ENCODE data around the gene ELOVL3.

Gene ELOVL3

GRCh38 chr10:102235598-102235920 is 9.5 kb downstream of the ELOVL3 start:
- TF ChIP-seq CTCF (IDR thresholded peaks at IDR 0.05) = no peak
- no peak overlapping the region for H3K27ac ChIP-seq
- no peaks in the 10 kb centered on the region for H3K36me3 ChIP-seq
- peaks cover 0 to 18% (median 16%) of the 10 kb centered on the region in 4 donors for H3K4me1 ChIP-seq
- DNase-seq = no peak
- no peaks in the 10 kb centered on the region for H3K9me3 ChIP-seq
- intact Hi-C loops (cut with DNase I; ENCODE audit: low total_unique reads) = no loop called here
- no peak overlapping the region for H3K4me3 ChIP-seq
- peaks cover 3 to 49% of the 10 kb centered on the region in 2 donors for H3K27me3 ChIP-seq

- H3K27ac ChIP-seq = no peak overlapping the region
- H3K9me3 ChIP-seq = no peaks in the 10 kb centered on the region
- intact Hi-C loops (cut with DNase I; ENCODE audit: low total_unique reads) = no loop called here
- no peaks in the 10 kb centered on the region for H3K36me3 ChIP-seq
- H3K4me3 ChIP-seq = no peak overlapping the region
- no peak for TF ChIP-seq CTCF (IDR thresholded peaks at IDR 0.05)
- DNase-seq = no peak
- H3K4me1 ChIP-seq = peaks cover 0 to 18% (median 15%) of the 10 kb centered on the region in 4 donors
- H3K27me3 ChIP-seq = peaks cover 3 to 45% of the 10 kb centered on the region in 2 donors
These were observed 9.9 kb downstream of the ELOVL3 start for GRCh38 chr10:102236006-102236405.

GRCh38 chr10:102237711-102238252 is 11.7 kb downstream of the ELOVL3 start:
- no peak for DNase-seq
- Histone ChIP-seq H3K9me3 (no peaks in the 10 kb centered on the region), H3K4me3 (no peak overlapping the region), H3K27me3 (peaks cover 0 to 27% of the 10 kb centered on the region in 2 donors), H3K27ac (no peak overlapping the region), H3K36me3 (no peaks in the 10 kb centered on the region), H3K4me1 (peaks cover 0 to 25% (median 16%) of the 10 kb centered on the region in 4 donors)
- no peak for TF ChIP-seq CTCF (IDR thresholded peaks at IDR 0.05)
- intact Hi-C loops (cut with DNase I; ENCODE audit: low total_unique reads) = no loop called here

- Histone ChIP-seq H3K9me3 (no peaks in the 10 kb centered on the region), H3K27ac (peak overlapping the region; percentile 1 to 12), H3K4me1 (peaks cover 0 to 30% (median 19%) of the 10 kb centered on the region in 4 donors), H3K36me3 (no peaks in the 10 kb centered on the region), H3K4me3 (peak overlapping the region; percentile 55 to 64), H3K27me3 (peaks cover 0 to 3% of the 10 kb centered on the region in 2 donors)
- TF ChIP-seq CTCF (IDR thresholded peaks at IDR 0.05) = no peak
- DNase-seq = no peak
- intact Hi-C loops (cut with DNase I; ENCODE audit: low total_unique reads) = no loop called here
These were observed 14.4 kb downstream of the ELOVL3 start for GRCh38 chr10:102240467-102241031.

GRCh38 chr10:102241032-102241443 is 14.9 kb downstream of the ELOVL3 start:
- peaks cover 0 to 32% (median 20%) of the 10 kb centered on the region in 4 donors for H3K4me1 ChIP-seq
- peaks cover 0 to 2% of the 10 kb centered on the region in 2 donors for H3K27me3 ChIP-seq
- peak overlapping the region; percentile 1 to 12 for H3K27ac ChIP-seq
- intact Hi-C loops (cut with DNase I; ENCODE audit: low total_unique reads) = no loop called here
- no peak for DNase-seq
- no peaks in the 10 kb centered on the region for H3K9me3 ChIP-seq
- no peaks in the 10 kb centered on the region for H3K36me3 ChIP-seq
- no peak for TF ChIP-seq CTCF (IDR thresholded peaks at IDR 0.05)
- peak overlapping the region; percentile 55 to 64 for H3K4me3 ChIP-seq

All from tibial artery (tissue), 4 donors.